ENCODE results near the gene PARM1.

DNA sequence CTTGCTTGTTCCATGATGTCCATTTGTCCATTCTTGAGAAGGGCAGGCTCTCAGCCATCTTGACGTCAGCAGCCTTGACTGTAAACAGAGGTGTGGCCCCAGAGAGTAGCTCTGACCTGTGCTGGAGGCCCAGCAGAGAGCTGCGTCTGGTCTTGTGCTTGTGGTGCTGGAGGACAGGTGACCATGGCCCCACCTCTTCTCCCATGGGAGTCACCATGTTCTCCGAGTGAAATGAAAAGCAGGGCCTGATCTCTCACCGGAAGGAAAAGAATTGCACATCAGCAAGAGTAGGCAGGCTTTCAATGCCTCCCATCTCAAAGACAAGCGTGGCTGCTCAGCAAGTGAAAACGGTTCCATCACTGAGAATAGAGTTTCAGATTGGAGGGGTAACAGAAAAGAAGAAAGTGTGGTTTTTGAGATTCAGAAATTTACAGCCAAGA, 11.5 kb downstream of the PARM1 start:
- TF ChIP-seq, protein P1, sequence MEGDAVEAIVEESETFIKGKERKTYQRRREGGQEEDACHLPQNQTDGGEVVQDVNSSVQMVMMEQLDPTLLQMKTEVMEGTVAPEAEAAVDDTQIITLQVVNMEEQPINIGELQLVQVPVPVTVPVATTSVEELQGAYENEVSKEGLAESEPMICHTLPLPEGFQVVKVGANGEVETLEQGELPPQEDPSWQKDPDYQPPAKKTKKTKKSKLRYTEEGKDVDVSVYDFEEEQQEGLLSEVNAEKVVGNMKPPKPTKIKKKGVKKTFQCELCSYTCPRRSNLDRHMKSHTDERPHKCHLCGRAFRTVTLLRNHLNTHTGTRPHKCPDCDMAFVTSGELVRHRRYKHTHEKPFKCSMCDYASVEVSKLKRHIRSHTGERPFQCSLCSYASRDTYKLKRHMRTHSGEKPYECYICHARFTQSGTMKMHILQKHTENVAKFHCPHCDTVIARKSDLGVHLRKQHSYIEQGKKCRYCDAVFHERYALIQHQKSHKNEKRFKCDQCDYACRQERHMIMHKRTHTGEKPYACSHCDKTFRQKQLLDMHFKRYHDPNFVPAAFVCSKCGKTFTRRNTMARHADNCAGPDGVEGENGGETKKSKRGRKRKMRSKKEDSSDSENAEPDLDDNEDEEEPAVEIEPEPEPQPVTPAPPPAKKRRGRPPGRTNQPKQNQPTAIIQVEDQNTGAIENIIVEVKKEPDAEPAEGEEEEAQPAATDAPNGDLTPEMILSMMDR (tag by site-specific recombination; IDR thresholded peaks at IDR 0.05), result no peak
- TF ChIP-seq ZNF354C (tag by site-specific recombination; IDR thresholded peaks at IDR 0.05; ENCODE audit: borderline replicate concordance, low read depth) (no peak), ATF2 (tag by site-specific recombination; IDR thresholded peaks at IDR 0.05; ENCODE audit: low read depth) (no peak), ZNF146 (tag by site-specific recombination; IDR thresholded peaks at IDR 0.05) (no peak), ZNF175 (tag by site-specific recombination; IDR thresholded peaks at IDR 0.05) (no peak), ZNF133 (tag by site-specific recombination; IDR thresholded peaks at IDR 0.05) (no peak), ZNF248 (tag by site-specific recombination; IDR thresholded peaks at IDR 0.05) (no peak)
- TF ChIP-seq, protein P2, sequence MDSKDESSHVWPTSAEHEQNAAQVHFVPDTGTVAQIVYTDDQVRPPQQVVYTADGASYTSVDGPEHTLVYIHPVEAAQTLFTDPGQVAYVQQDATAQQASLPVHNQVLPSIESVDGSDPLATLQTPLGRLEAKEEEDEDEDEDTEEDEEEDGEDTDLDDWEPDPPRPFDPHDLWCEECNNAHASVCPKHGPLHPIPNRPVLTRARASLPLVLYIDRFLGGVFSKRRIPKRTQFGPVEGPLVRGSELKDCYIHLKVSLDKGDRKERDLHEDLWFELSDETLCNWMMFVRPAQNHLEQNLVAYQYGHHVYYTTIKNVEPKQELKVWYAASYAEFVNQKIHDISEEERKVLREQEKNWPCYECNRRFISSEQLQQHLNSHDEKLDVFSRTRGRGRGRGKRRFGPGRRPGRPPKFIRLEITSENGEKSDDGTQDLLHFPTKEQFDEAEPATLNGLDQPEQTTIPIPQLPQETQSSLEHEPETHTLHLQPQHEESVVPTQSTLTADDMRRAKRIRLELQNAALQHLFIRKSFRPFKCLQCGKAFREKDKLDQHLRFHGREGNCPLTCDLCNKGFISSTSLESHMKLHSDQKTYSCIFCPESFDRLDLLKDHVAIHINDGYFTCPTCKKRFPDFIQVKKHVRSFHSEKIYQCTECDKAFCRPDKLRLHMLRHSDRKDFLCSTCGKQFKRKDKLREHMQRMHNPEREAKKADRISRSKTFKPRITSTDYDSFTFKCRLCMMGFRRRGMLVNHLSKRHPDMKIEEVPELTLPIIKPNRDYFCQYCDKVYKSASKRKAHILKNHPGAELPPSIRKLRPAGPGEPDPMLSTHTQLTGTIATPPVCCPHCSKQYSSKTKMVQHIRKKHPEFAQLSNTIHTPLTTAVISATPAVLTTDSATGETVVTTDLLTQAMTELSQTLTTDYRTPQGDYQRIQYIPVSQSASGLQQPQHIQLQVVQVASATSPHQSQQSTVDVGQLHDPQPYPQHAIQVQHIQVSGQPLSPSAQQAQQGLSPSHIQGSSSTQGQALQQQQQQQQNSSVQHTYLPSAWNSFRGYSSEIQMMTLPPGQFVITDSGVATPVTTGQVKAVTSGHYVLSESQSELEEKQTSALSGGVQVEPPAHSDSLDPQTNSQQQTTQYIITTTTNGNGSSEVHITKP (tag by site-specific recombination; IDR thresholded peaks at IDR 0.05), result no peak
- TF ChIP-seq, protein P3, sequence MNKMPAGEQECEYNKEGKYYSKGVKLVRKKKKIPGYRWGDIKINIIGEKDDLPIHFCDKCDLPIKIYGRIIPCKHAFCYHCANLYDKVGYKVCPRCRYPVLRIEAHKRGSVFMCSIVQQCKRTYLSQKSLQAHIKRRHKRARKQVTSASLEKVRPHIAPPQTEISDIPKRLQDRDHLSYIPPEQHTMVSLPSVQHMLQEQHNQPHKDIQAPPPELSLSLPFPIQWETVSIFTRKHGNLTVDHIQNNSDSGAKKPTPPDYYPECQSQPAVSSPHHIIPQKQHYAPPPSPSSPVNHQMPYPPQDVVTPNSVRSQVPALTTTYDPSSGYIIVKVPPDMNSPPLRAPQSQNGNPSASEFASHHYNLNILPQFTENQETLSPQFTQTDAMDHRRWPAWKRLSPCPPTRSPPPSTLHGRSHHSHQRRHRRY (tag by site-specific recombination; IDR thresholded peaks at IDR 0.05), result no peak
